ENCODE results near the gene CARS1.

Gene CARS1

GRCh38 chr11:3101921-3102640 lies 44.9 kb upstream of the CARS1 start:
- TF ChIP-seq REST (IDR thresholded peaks at IDR 0.05; ENCODE audit: insufficient replicate concordance, low read depth) (no peak), SPI1 (IDR thresholded peaks at IDR 0.05; ENCODE audit: borderline replicate concordance, low read depth) (no peak), GABPA (IDR thresholded peaks at IDR 0.05; ENCODE audit: low read depth) (no peak), POLR2AphosphoS5 (IDR thresholded peaks at IDR 0.05; ENCODE audit: low read depth) (no peak; the same call in 1 of the 2 replicates)
- TF ChIP-seq, protein P1, sequence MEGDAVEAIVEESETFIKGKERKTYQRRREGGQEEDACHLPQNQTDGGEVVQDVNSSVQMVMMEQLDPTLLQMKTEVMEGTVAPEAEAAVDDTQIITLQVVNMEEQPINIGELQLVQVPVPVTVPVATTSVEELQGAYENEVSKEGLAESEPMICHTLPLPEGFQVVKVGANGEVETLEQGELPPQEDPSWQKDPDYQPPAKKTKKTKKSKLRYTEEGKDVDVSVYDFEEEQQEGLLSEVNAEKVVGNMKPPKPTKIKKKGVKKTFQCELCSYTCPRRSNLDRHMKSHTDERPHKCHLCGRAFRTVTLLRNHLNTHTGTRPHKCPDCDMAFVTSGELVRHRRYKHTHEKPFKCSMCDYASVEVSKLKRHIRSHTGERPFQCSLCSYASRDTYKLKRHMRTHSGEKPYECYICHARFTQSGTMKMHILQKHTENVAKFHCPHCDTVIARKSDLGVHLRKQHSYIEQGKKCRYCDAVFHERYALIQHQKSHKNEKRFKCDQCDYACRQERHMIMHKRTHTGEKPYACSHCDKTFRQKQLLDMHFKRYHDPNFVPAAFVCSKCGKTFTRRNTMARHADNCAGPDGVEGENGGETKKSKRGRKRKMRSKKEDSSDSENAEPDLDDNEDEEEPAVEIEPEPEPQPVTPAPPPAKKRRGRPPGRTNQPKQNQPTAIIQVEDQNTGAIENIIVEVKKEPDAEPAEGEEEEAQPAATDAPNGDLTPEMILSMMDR (IDR thresholded peaks at IDR 0.05; ENCODE audit: insufficient read depth, low read length), result no peak
- H3K27ac ChIP-seq (replicated peaks), result no peak overlapping the region
- no peak for DNase-seq (ENCODE audit: low read depth in 1 of 2, low spot score in 1 of 2)
- H3K4me3 ChIP-seq (replicated peaks; ENCODE audit: insufficient read depth, low read length), result no peak overlapping the region
- H3K27me3 ChIP-seq (ENCODE audit: insufficient read depth, poor library complexity, severe bottlenecking), result no peaks in the 10 kb centered on the region

GRCh38 chr11:3099178-3099577 lies 42.0 kb upstream of the CARS1 start:
- no peak for TF ChIP-seq POLR2AphosphoS5 (IDR thresholded peaks at IDR 0.05; ENCODE audit: low read depth)
- TF ChIP-seq, protein P1 (IDR thresholded peaks at IDR 0.05; ENCODE audit: insufficient read depth, low read length), result no peak
- no peak for TF ChIP-seq SPI1 (IDR thresholded peaks at IDR 0.05; ENCODE audit: borderline replicate concordance, low read depth)
- no peak for TF ChIP-seq GABPA (IDR thresholded peaks at IDR 0.05; ENCODE audit: low read depth)
- no peak for TF ChIP-seq REST (IDR thresholded peaks at IDR 0.05; ENCODE audit: insufficient replicate concordance, low read depth)
- Histone ChIP-seq H3K27me3 (ENCODE audit: insufficient read depth, poor library complexity, severe bottlenecking) (no peaks in the 10 kb centered on the region), H3K27ac (replicated peaks) (no peak overlapping the region), H3K4me3 (replicated peaks; ENCODE audit: insufficient read depth, low read length) (no peak overlapping the region)
- DNase-seq (ENCODE audit: low read depth in 1 of 2, low spot score in 1 of 2), result no peak

DNA sequence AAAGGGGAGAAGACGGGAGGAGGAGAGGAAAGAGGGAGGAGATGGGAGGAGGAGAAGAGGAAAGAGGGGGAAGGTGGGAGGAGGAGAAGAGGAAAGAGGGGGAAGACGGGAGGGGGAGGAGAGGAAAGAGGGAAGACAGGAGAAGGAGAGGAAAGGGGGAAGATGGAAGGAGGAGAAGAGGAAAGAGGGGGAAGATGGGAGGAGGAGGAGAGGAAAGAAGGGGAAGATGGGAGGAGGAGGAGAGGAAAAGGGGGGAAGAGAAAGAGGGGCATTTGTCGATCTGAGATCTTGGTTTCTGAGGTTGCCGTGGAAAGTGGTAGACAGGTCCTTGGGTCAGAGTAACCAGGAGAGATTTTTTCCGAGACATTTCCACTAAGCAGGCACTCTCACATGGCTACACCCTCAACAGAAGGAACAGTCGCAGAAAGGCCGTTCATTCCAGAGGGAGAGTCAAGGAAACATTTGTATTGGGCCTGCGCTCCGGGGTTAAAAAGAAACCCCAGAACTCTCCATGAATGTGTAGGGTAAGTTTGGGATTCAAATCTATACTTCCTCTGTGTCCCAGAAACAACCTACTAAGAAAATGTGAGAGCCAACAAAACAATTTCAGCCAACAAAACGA lies 39.8 kb upstream of the CARS1 start:
- DNase-seq (ENCODE audit: low read depth in 1 of 2, low spot score in 1 of 2), result no peak
- Histone ChIP-seq H3K4me3 (replicated peaks; ENCODE audit: insufficient read depth, low read length) (no peak overlapping the region), H3K27me3 (ENCODE audit: insufficient read depth, poor library complexity, severe bottlenecking) (no peaks in the 10 kb centered on the region), H3K27ac (replicated peaks) (no peak overlapping the region)
- TF ChIP-seq, protein P1 (IDR thresholded peaks at IDR 0.05; ENCODE audit: insufficient read depth, low read length), result no peak
- TF ChIP-seq POLR2AphosphoS5 (IDR thresholded peaks at IDR 0.05; ENCODE audit: low read depth) (no peak), SPI1 (IDR thresholded peaks at IDR 0.05; ENCODE audit: borderline replicate concordance, low read depth) (no peak), GABPA (IDR thresholded peaks at IDR 0.05; ENCODE audit: low read depth) (no peak), REST (IDR thresholded peaks at IDR 0.05; ENCODE audit: insufficient replicate concordance, low read depth) (no peak)

All from HL-60 (cell line).